Measurements from ENCODE around the gene DGKA. TPM values are rescaled to one million over a fixed set of nuclear protein-coding genes. Genes with fewer than 3 reads are reported as not detected.

Gene DGKA
- total RNA-seq, 2 experiments from 2014 or later, result 427 to 431 TPM

Other genes with a start within 250 kb of the DGKA start
- 1 to 10 TPM; 1.9 to 2.0 TPM for gene ITGA7, start 223.3 kb upstream of the DGKA start, total RNA-seq
- gene BLOC1S1, start 215.1 kb upstream of the DGKA start, total RNA-seq, result 100 to 1,000 TPM; 156 to 162 TPM
- gene RDH5, start 210.8 kb upstream of the DGKA start, total RNA-seq, result 10 to 100 TPM in 1 of 2 experiments, 1 to 10 TPM in 1; 9.5 to 10.5 TPM
- 100 to 1,000 TPM; 177 to 185 TPM for gene CD63, start 202.2 kb upstream of the DGKA start, total RNA-seq
- gene GDF11, start 188.0 kb upstream of the DGKA start, total RNA-seq, result 1 to 10 TPM; 7.2 to 7.9 TPM
- 10 to 100 TPM; 88.3 to 88.6 TPM for gene SARNP, start 113.4 kb upstream of the DGKA start, total RNA-seq
- gene ORMDL2, start 113.1 kb upstream of the DGKA start, total RNA-seq, result 10 to 100 TPM; 56.3 to 60.2 TPM
- 10 to 100 TPM; 32.3 to 32.5 TPM for gene DNAJC14, start 101.6 kb upstream of the DGKA start, total RNA-seq
- gene MMP19, start 88.2 kb upstream of the DGKA start, total RNA-seq, result not detected
- gene PYM1, start 3.3 kb upstream of the DGKA start, total RNA-seq, result 10 to 100 TPM; 54.2 to 56.0 TPM
- under 1 TPM; 0.33 to 0.60 TPM for gene PMEL, start 34.9 kb downstream of the DGKA start, total RNA-seq
- gene CDK2, start 35.7 kb downstream of the DGKA start, total RNA-seq, result 10 to 100 TPM; 88.9 to 98.9 TPM
- 10 to 100 TPM; 70.1 to 71.5 TPM for gene RAB5B, start 42.9 kb downstream of the DGKA start, total RNA-seq
- 1 to 10 TPM; 4.2 to 5.3 TPM for gene SUOX, start 66.1 kb downstream of the DGKA start, total RNA-seq
- gene IKZF4, start 89.9 kb downstream of the DGKA start, total RNA-seq, result 10 to 100 TPM; 17.6 to 19.4 TPM
- gene RPS26, start 110.8 kb downstream of the DGKA start, total RNA-seq, result 10 to 100 TPM; 30.4 to 35.0 TPM
- 1 to 10 TPM; 2.3 to 2.5 TPM for gene ERBB3, start 149.0 kb downstream of the DGKA start, total RNA-seq
- 100 to 1,000 TPM; 242 to 243 TPM for gene PA2G4, start 173.4 kb downstream of the DGKA start, total RNA-seq
- 1,000 to 10,000 TPM; 3,981 to 4,002 TPM for gene RPL41, start 185.5 kb downstream of the DGKA start, total RNA-seq
- gene ZC3H10, start 187.1 kb downstream of the DGKA start, total RNA-seq, result 10 to 100 TPM in 1 of 2 experiments, 1 to 10 TPM in 1; 8.0 to 10.3 TPM
- gene ESYT1, start 197.1 kb downstream of the DGKA start, total RNA-seq, result 100 to 1,000 TPM; 266 to 279 TPM
- 10 to 100 TPM; 60.4 to 63.2 TPM for gene MYL6B, start 221.4 kb downstream of the DGKA start, total RNA-seq
- gene MYL6, start 227.2 kb downstream of the DGKA start, total RNA-seq, result 1,000 to 10,000 TPM; 1,594 to 1,602 TPM

Measured in activated CD4-positive, alpha-beta memory T cell treated with anti-CD3 and anti-CD28 coated beads, Interleukin-2, amount 10 ng/mL, durations not matched to agents 7 days and 5 days (primary cell).